GM12873 (cell line): ENCODE results near the gene CLRN1.

Experiments used
- TF ChIP-seq, protein P1 (sequence below): IDR thresholded peaks from 2 replicates; pipeline ENCODE4 v1.5.1; 2012; ENCODE audit warnings: low read depth, mild to moderate bottlenecking, moderate library complexity, low read length, control low read depth; ENCODE audit not compliant: insufficient read depth; ENCODE audit errors: missing control alignments

CLRN1 gene

DNA sequence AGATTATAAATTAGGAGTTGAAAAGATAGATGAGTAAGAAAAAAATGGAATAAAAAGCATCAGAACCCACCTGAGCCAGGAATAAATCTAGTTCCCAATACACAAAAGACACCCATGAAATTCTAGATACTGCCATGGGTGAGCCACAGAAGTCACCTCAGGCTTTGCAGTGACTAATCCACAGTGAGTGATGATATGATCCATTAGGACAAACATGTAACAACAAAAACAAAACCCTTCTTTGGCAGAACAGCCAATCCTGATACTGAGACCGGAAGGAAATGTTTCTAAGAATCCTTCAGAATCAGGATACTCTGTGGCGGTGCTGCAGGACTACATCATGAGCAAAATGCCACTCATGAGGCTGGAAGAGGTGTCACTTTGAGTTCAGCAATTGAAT is 52.3 kb downstream of the CLRN1 start:
- TF ChIP-seq, protein P1, sequence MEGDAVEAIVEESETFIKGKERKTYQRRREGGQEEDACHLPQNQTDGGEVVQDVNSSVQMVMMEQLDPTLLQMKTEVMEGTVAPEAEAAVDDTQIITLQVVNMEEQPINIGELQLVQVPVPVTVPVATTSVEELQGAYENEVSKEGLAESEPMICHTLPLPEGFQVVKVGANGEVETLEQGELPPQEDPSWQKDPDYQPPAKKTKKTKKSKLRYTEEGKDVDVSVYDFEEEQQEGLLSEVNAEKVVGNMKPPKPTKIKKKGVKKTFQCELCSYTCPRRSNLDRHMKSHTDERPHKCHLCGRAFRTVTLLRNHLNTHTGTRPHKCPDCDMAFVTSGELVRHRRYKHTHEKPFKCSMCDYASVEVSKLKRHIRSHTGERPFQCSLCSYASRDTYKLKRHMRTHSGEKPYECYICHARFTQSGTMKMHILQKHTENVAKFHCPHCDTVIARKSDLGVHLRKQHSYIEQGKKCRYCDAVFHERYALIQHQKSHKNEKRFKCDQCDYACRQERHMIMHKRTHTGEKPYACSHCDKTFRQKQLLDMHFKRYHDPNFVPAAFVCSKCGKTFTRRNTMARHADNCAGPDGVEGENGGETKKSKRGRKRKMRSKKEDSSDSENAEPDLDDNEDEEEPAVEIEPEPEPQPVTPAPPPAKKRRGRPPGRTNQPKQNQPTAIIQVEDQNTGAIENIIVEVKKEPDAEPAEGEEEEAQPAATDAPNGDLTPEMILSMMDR, result no peak

DNA sequence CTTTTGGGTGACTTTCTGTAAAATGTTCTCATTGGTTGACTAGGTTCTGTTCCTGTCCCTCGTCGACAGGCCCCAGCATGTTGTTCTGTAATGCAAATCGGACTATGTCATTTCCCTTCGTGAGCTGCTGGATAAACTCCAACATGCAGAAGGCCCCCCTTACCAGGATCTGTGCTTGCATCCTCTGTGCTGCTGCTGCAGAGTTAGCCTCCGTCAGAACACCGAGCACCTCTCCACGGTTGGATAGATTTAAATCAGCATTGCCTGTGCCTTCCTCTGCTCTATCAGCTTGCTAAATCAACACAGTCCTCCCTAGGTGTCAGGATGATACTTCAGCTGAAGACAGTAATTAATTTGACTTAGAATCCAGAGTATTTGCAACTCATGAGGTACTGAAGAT is 54.6 kb downstream of the CLRN1 start:
- TF ChIP-seq, protein P1, result no peak

DNA sequence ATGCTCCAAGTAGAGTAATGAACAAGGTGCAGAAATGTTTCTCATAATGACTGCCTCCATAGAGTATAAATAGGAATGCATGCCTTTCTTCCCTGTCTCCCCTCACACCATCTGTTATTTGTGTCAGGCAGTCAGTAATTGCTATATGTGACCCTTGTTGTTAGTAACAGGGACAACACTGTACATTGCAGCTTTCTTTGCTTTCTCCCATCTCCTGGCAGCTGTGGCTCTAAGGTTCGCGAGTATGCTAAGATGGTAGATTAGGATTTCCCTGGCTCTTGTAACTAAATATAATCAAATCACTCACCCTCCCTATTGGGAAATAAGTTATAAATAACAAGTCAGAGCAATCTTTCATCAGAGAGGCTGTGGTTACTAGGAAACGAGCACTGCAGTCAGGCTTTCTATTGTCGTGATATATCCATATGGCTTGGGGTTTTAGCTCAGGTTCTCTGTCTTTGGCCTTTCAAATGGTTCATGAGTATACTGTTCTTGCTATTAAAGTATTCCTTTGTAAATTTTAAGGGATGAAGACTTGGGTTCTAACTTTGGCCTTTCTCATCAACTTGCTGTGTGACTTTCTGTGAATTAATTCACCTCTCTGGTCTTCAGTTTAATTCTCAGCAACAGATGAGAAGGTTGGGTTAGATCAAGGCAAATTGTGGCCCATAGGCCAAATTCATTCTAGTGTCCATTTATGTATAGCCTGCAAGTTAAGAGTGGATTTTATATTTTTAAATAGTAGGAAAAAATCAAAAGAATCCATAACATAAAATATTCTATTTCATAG is 59.2 kb downstream of the CLRN1 start:
- TF ChIP-seq, protein P1, result no peak

DNA sequence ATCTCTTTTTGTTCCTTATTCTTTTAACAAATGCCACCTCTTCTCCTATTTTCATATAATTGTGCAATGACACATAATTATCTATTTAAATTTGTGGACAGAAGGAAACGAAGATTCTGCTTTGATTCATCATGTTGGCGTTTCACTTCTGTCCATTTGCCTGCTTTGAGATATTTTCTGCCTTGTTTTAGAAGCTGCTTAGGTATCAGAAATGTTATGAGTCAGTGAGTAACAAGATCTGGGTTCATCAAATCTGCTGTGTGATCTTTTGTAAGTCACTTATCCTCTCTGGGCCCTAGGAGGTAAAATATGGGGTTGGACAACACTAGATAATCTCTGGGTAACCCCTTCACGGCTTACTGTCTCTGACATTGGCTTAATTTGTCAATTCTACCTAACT is 60.0 kb downstream of the CLRN1 start:
- TF ChIP-seq, protein P1, result no peak

DNA sequence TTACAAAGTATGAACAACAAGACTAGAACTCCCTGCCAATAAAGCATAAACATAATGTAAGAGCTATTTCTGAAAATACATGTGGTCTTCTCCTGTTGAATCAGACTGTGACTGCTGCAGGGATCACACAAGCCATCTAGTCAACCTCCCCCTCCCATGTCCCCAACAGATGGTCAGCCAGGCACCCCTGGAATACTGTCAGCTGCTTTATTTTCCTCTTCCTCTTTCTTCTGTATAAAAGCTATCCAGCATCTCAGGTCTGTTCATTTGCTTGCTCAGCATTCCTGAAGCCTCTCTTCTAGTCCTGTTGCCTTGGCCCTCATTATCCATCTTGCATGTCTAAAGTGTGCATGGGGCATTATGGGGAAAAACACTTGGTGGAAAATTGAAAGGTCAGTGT is 60.8 kb downstream of the CLRN1 start:
- TF ChIP-seq, protein P1, result no peak

DNA sequence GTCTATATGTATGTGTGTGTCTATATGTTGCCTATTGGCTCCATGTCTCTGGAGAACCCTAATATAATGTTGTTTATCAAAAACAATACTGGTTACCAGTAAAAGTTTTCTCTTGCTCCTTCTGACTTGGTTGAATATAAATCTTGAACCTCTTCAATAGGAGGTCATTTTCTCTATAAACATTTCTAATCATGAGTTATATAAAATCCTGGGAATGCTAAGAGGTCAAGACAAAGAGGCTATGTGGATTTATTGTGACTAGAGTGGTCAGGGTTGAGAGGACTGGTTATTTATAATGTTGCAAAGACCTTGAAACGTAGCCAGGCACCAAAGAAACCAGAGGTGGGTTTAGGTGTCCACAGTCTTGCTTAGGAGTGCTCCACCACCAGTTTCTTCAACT is 66.1 kb downstream of the CLRN1 start:
- TF ChIP-seq, protein P1, result no peak

DNA sequence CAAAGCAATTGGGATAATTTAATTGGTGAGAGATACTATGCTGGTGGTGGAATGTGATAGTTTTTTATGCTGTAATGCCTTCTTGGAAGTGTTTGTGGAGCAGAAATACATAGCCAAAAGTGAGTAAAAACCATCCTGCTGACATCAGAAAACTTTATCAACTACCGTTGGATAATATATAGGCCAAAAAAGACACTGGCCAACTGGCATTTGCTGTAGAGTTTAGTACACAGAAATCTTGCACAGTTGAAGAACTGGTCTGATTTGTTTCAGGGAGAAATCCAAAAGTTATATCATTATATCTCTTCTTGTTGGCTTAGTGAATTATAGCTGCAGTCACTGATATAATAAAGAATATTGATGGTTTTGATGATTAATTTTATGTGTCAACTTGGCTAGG is 66.8 kb downstream of the CLRN1 start:
- TF ChIP-seq, protein P1, result no peak
